GM12891 (cell line): ENCODE results near the gene POU2AF1.
A peak's percentile ranks its signal among the peaks of the same experiment; 100 is the strongest.

Experiments
- POLR2A ChIP-seq: IDR thresholded peaks from 2 replicates; pipeline ENCODE4 v1.6.1; 2011; ENCODE audit warnings: low read depth, low read length, control low read depth
- POLR2AphosphoS5 ChIP-seq: IDR thresholded peaks from 2 replicates; pipeline ENCODE4 v1.6.1; 2011; ENCODE audit warnings: low read depth, low read length, control low read depth

- TF ChIP-seq POLR2AphosphoS5, result peak; percentile 40; the same call in 1 of the 2 replicates
- no peak for TF ChIP-seq POLR2A
These were observed 47.2 kb downstream of the POU2AF1 start for GRCh38 chr11:111331711-111332479.
